GM12892 (cell line): ENCODE data around the gene PTPRN2.

Experiments used
- POLR2A ChIP-seq: IDR thresholded peaks from 2 replicates; pipeline ENCODE4 v1.6.1; 2011; ENCODE audit warnings: low read depth, low read length, control low read depth
- POLR2AphosphoS5 ChIP-seq: IDR thresholded peaks from 2 replicates; pipeline ENCODE4 v1.6.1; 2011; ENCODE audit warnings: low read depth, low read length, control low read depth
- TAF1 ChIP-seq: IDR thresholded peaks from 2 replicates; pipeline ENCODE4 v1.6.1; 2011; ENCODE audit warnings: low read depth, mild to moderate bottlenecking, control low read depth, low read length, borderline replicate concordance

GRCh38 chr7:158289761-158290523 lies 297.7 kb downstream of the PTPRN2 start:
- no peak for TF ChIP-seq TAF1
- no peak for TF ChIP-seq POLR2A
- no peak for TF ChIP-seq POLR2AphosphoS5
